Mesothelial cell of epicardium (in vitro differentiated cells): Measurements from ENCODE around the gene SOWAHA. TPM values are rescaled to one million over a fixed set of nuclear protein-coding genes. Genes with fewer than 3 reads are reported as not detected.
A peak's percentile ranks its signal among the peaks of the same experiment; 100 is the strongest.

Experiments
- DNase-seq, 2 experiments: peaks; one replicate each; pipeline ENCODE4 v3.0.0; 2021; ENCODE audit warnings: low spot score in 2 of 2; ENCODE audit not compliant: unreplicated experiment in 2 of 2
- H3K27ac Mint-ChIP-seq: 2 replicates; pipeline ENCODE4 v1.8.0; 2021; ENCODE audit warnings: mixed read lengths
- H3K27me3 Mint-ChIP-seq: 2 replicates; pipeline ENCODE4 v1.8.0; 2021; ENCODE audit warnings: low read depth, mixed read lengths
- H3K36me3 Mint-ChIP-seq: 2 replicates; pipeline ENCODE4 v1.8.0; 2021; ENCODE audit warnings: mixed read lengths
- H3K4me1 Mint-ChIP-seq: 2 replicates; pipeline ENCODE4 v1.8.0; 2021; ENCODE audit warnings: mixed read lengths
- H3K4me3 Mint-ChIP-seq: 2 replicates; pipeline ENCODE4 v1.8.0; 2021; ENCODE audit warnings: mild to moderate bottlenecking, moderate library complexity, mixed read lengths
- H3K9me3 Mint-ChIP-seq: 2 replicates; pipeline ENCODE4 v1.8.0; 2021; ENCODE audit warnings: mixed read lengths
- CTCF ChIP-seq: fragments of 200-600 bp; sonication (generic); IDR thresholded peaks from one replicate; pipeline ENCODE4 v1.5.0; 2021; ENCODE audit warnings: antibody characterized with exemption; ENCODE audit not compliant: unreplicated experiment
- total RNA-seq: library from RNA; stranded (reverse); gene quantifications from 3 replicates; pipeline ENCODE4 v1.2.1, GENCODE V29; 2021

The SOWAHA gene
- total RNA-seq, 1 donor from 2014 or later = 0.67 TPM

GRCh38 chr5:132826424-132827082 lies 13.5 kb downstream of the SOWAHA start:
- no peak for TF ChIP-seq CTCF
- Mint-ChIP-seq H3K36me3 (no peaks in the 10 kb centered on the region), H3K27ac (no peak overlapping the region), H3K4me3 (peak overlapping the region; percentile 40), H3K4me1 (peaks cover 19% of the 10 kb centered on the region), H3K9me3 (no peaks in the 10 kb centered on the region), H3K27me3 (peaks cover 42% of the 10 kb centered on the region)
- peak in 1 of 2 experiments; percentile 34 for DNase-seq

- peaks cover 46% of the 10 kb centered on the region for H3K27me3 Mint-ChIP-seq
- no peak overlapping the region for H3K4me3 Mint-ChIP-seq
- H3K27ac Mint-ChIP-seq = no peak overlapping the region
- no peaks in the 10 kb centered on the region for H3K9me3 Mint-ChIP-seq
- no peak for TF ChIP-seq CTCF
- peak in 1 of 2 experiments; percentile 34 for DNase-seq
- H3K4me1 Mint-ChIP-seq = peaks cover 14% of the 10 kb centered on the region
- H3K36me3 Mint-ChIP-seq = no peaks in the 10 kb centered on the region
These were observed 15.0 kb downstream of the SOWAHA start for GRCh38 chr5:132827943-132828673.

- H3K4me1 Mint-ChIP-seq = peaks cover 11% of the 10 kb centered on the region
- H3K27me3 Mint-ChIP-seq = peaks cover 46% of the 10 kb centered on the region
- H3K27ac Mint-ChIP-seq = no peak overlapping the region
- no peaks in the 10 kb centered on the region for H3K36me3 Mint-ChIP-seq
- no peaks in the 10 kb centered on the region for H3K9me3 Mint-ChIP-seq
- peak overlapping the region; percentile 86 for H3K4me3 Mint-ChIP-seq
- no peak for TF ChIP-seq CTCF
- no peak for DNase-seq
These were observed 15.9 kb downstream of the SOWAHA start for GRCh38 chr5:132828846-132829494.

- TF ChIP-seq CTCF = peak; percentile 80
- peak; percentile 61 to 83 for DNase-seq
- peak overlapping the region; percentile 78 for H3K27ac Mint-ChIP-seq
- no peaks in the 10 kb centered on the region for H3K36me3 Mint-ChIP-seq
- H3K9me3 Mint-ChIP-seq = no peaks in the 10 kb centered on the region
- H3K27me3 Mint-ChIP-seq = peaks cover 46% of the 10 kb centered on the region
- peaks cover 11% of the 10 kb centered on the region for H3K4me1 Mint-ChIP-seq
- peak overlapping the region; percentile 86 for H3K4me3 Mint-ChIP-seq
These were observed 16.8 kb downstream of the SOWAHA start for GRCh38 chr5:132829742-132830435.

- no peaks in the 10 kb centered on the region for H3K36me3 Mint-ChIP-seq
- peak in 1 of 2 experiments; percentile 35 for DNase-seq
These were observed 17.5 kb downstream of the SOWAHA start, which contains the start of gene SHROOM1 for GRCh38 chr5:132830436-132831094. Gene SHROOM1 (minus strand): TSS chr5:132830647. CDS start chr5:132826140, 4,507 bp downstream.

More at GRCh38 chr5:132830436-132831094, 17.5 kb downstream of the SOWAHA start, which contains the start of gene SHROOM1:
- no peak for TF ChIP-seq CTCF
- Mint-ChIP-seq H3K27ac (peak within 1 kb of the TSS; percentile 78), H3K9me3 (no peaks in the 10 kb centered on the region), H3K4me3 (peak within 1 kb of the TSS; percentile 86), H3K4me1 (peaks cover 8% of the 10 kb centered on the region), H3K27me3 (peaks cover 46% of the 10 kb centered on the region)
